ENCODE measurements around the gene NDEL1. TPM values are rescaled to one million over a fixed set of nuclear protein-coding genes. Genes with fewer than 3 reads are reported as not detected.

NDEL1 gene
- polyA plus RNA-seq, 3 donors, result 29.8 to 58.3 (median 39.7) TPM

DNA sequence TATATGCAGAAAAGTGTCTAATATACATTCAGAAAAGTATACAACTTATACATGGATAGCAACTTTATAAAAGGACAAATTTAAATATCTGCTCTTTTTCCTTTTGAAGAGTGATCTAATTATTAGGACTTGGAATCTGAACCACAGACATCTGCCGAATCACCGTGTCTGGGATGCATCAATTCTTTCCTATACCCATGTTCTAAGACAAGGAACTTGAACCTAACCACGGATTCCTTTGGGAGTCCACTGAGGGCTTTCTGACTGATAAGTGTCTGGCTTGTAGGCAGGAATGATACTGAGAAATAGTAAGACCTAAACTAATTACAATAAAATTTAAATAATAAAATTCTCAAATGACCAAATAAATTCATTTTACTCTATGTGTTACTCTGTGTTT is 54.2 kb downstream of the NDEL1 start:
- Mint-ChIP-seq H3K27ac (peak overlapping the region in 1 of 7 donors; percentile 35), H3K27me3 (ENCODE audit: low read depth in 3 of 3) (peaks cover 0 to 1% (median 0%) of the 10 kb centered on the region in 3 donors), H3K4me1 (no peaks in the 10 kb centered on the region), H3K9me3 (peaks cover 0 to 3% (median 1%) of the 10 kb centered on the region in 7 donors), H3K36me3 (peaks cover 4 to 5% of the 10 kb centered on the region in 2 donors), H3K4me3 (no peak overlapping the region)
- Histone ChIP-seq H3K79me2 (ENCODE audit: insufficient read depth, low read length) (no peaks in the 10 kb centered on the region), H3K9me3 (replicated peaks in 1 of 2; ENCODE audit: control insufficient read depth in 1 of 2, insufficient read depth in 1 of 2, low read length in 2 of 2) (peaks cover 0 to under 1% of the 10 kb centered on the region in 2 donors), H3K36me3 (replicated peaks in 1 of 2; ENCODE audit: control insufficient read depth in 1 of 2, insufficient read depth in 2 of 2, low read length in 2 of 2) (no peaks in the 10 kb centered on the region), H3K4me3 (replicated peaks in 1 of 3; ENCODE audit: low read depth in 2 of 3, low read length in 3 of 3) (no peak overlapping the region), H3K9ac (ENCODE audit: insufficient read depth, low read length, poor library complexity, severe bottlenecking) (no peak overlapping the region), H3K27me3 (ENCODE audit: control insufficient read depth in 2 of 2, insufficient read depth in 2 of 2, low read length in 2 of 2) (no peaks in the 10 kb centered on the region), H4K20me1 (ENCODE audit: insufficient read depth, low read length) (no peaks in the 10 kb centered on the region), H3K4me2 (replicated peaks; ENCODE audit: extremely low read depth, low read length, poor library complexity, severe bottlenecking) (no peak overlapping the region), H3K27ac (ENCODE audit: low read depth in 1 of 2, low read length in 2 of 2) (no peak overlapping the region), H2AFZ (ENCODE audit: insufficient read depth, low read depth, low read length, poor library complexity, severe bottlenecking) (no peak overlapping the region), H3K4me1 (ENCODE audit: control insufficient read depth in 1 of 2, insufficient read depth in 2 of 2, low read length in 2 of 2) (no peaks in the 10 kb centered on the region)
- intact Hi-C loops (cut with micrococcal nuclease), result no loop called here
- DNase-seq, result no peak
- WGBS (ENCODE audit: insufficient coverage), result no CpG with 5 or more reads among the region's 3 CpGs
- TF ChIP-seq CTCF (IDR thresholded peaks at IDR 0.05), result no peak

GRCh38 chr17:8490256-8491023 is 54.8 kb downstream of the NDEL1 start:
- Histone ChIP-seq H3K4me3 (replicated peaks in 1 of 3; ENCODE audit: low read depth in 2 of 3, low read length in 3 of 3) (no peak overlapping the region), H4K20me1 (ENCODE audit: insufficient read depth, low read length) (no peaks in the 10 kb centered on the region), H3K9me3 (replicated peaks in 1 of 2; ENCODE audit: control insufficient read depth in 1 of 2, insufficient read depth in 1 of 2, low read length in 2 of 2) (no peaks in the 10 kb centered on the region), H2AFZ (ENCODE audit: insufficient read depth, low read depth, low read length, poor library complexity, severe bottlenecking) (no peak overlapping the region), H3K79me2 (ENCODE audit: insufficient read depth, low read length) (no peaks in the 10 kb centered on the region), H3K36me3 (replicated peaks in 1 of 2; ENCODE audit: control insufficient read depth in 1 of 2, insufficient read depth in 2 of 2, low read length in 2 of 2) (no peaks in the 10 kb centered on the region), H3K4me2 (replicated peaks; ENCODE audit: extremely low read depth, low read length, poor library complexity, severe bottlenecking) (no peak overlapping the region), H3K9ac (ENCODE audit: insufficient read depth, low read length, poor library complexity, severe bottlenecking) (no peak overlapping the region), H3K27ac (ENCODE audit: low read depth in 1 of 2, low read length in 2 of 2) (no peak overlapping the region), H3K4me1 (ENCODE audit: control insufficient read depth in 1 of 2, insufficient read depth in 2 of 2, low read length in 2 of 2) (no peaks in the 10 kb centered on the region), H3K27me3 (ENCODE audit: control insufficient read depth in 2 of 2, insufficient read depth in 2 of 2, low read length in 2 of 2) (no peaks in the 10 kb centered on the region)
- WGBS (ENCODE audit: insufficient coverage), result 94% methylated on average over 17 of the region's 17 CpGs
- Mint-ChIP-seq H3K9me3 (peaks cover 0 to 2% (median 0%) of the 10 kb centered on the region in 7 donors), H3K4me3 (no peak overlapping the region), H3K27me3 (ENCODE audit: low read depth in 3 of 3) (peaks cover 0 to 1% (median 0%) of the 10 kb centered on the region in 3 donors), H3K4me1 (no peaks in the 10 kb centered on the region), H3K36me3 (peaks cover 4 to 5% of the 10 kb centered on the region in 2 donors), H3K27ac (peak overlapping the region in 3 of 7 donors; percentile 35 to 66 (median 53))
- DNase-seq, result no peak
- no peak for TF ChIP-seq CTCF (IDR thresholded peaks at IDR 0.05)
- intact Hi-C loops (cut with micrococcal nuclease), result no loop called here
